GM12865 (cell line): ENCODE results near the gene PLD1.
A peak's percentile ranks its signal among the peaks of the same experiment; 100 is the strongest.

Experiments
- DNase-seq: peaks from one replicate; pipeline ENCODE4 v3.0.0; 2010; ENCODE audit warnings: low read depth
- H3K4me3 ChIP-seq: 2 replicates; pipeline ENCODE4 v1.5.1; 2011; ENCODE audit warnings: mild to moderate bottlenecking, low read depth, low read length, control low read depth
- CTCF ChIP-seq: IDR thresholded peaks from 2 replicates; pipeline ENCODE4 v1.5.1; 2011; ENCODE audit warnings: low read length, control low read depth, low read depth, inconsistent platforms; ENCODE audit not compliant: insufficient read depth; ENCODE audit errors: missing control alignments

The PLD1 gene

GRCh38 chr3:171837698-171838097 lies 27.4 kb upstream of the PLD1 start:
- no peak for DNase-seq
- TF ChIP-seq CTCF: no peak
- no peak overlapping the region for H3K4me3 ChIP-seq

- no peak overlapping the region for H3K4me3 ChIP-seq
- DNase-seq: no peak
- TF ChIP-seq CTCF: no peak
These were observed 26.6 kb upstream of the PLD1 start for GRCh38 chr3:171836855-171837254.

GRCh38 chr3:171835613-171836012 lies 25.3 kb upstream of the PLD1 start:
- no peak for TF ChIP-seq CTCF
- DNase-seq: no peak
- no peak overlapping the region for H3K4me3 ChIP-seq

GRCh38 chr3:171835116-171835515 lies 24.8 kb upstream of the PLD1 start:
- no peak for DNase-seq
- TF ChIP-seq CTCF: no peak

GRCh38 chr3:171834461-171834801 lies 24.1 kb upstream of the PLD1 start:
- H3K4me3 ChIP-seq: no peak overlapping the region
- no peak for DNase-seq
- TF ChIP-seq CTCF: no peak

More at GRCh38 chr3:171835116-171835515, 24.8 kb upstream of the PLD1 start:
- H3K4me3 ChIP-seq: no peak overlapping the region

GRCh38 chr3:171833789-171834460 lies 23.6 kb upstream of the PLD1 start:
- H3K4me3 ChIP-seq: no peak overlapping the region
- TF ChIP-seq CTCF: peak; percentile 53
- peak; percentile 44 for DNase-seq

- TF ChIP-seq CTCF: no peak
- DNase-seq: no peak
- H3K4me3 ChIP-seq: no peak overlapping the region
These were observed 22.7 kb upstream of the PLD1 start for GRCh38 chr3:171832989-171833388.
